Fibroblast of lung (primary cell): ENCODE results near the gene PLEKHH2.

ENCODE experiments used
- CTCF ChIP-seq, 2 donors: IDR thresholded peaks in 1 of 2; conservative IDR thresholded peaks in 1 of 2; 1 replicate in 1 of 2; 2 replicates in 1 of 2; pipeline ENCODE4 v1.5.1; 2011 to 2012; ENCODE audit warnings: low read length in 2 of 2, control low read depth in 1 of 2, inconsistent platforms in 1 of 2, low read depth in 1 of 2, mild to moderate bottlenecking in 1 of 2
- EZH2 ChIP-seq: IDR thresholded peaks from 2 replicates; pipeline ENCODE4 v1.5.1; 2012; ENCODE audit warnings: low read length, control low read depth, mild to moderate bottlenecking; ENCODE audit errors: missing control alignments

GRCh38 chr2:43800894-43801293 is 163.8 kb downstream of the PLEKHH2 start:
- no peak for TF ChIP-seq CTCF (conservative IDR thresholded peaks at IDR 0.05 in 1 of 2, IDR thresholded peaks at IDR 0.05 in 1 of 2; ENCODE audit: low read depth in 1 of 2, low read length in 2 of 2)
- no peak for TF ChIP-seq EZH2
